ENCODE data around the gene OR4D6. TPM values are rescaled to one million over a fixed set of nuclear protein-coding genes. Genes with fewer than 3 reads are reported as not detected.

Gene OR4D6
- not detected for total RNA-seq

- TF ChIP-seq, protein P1, sequence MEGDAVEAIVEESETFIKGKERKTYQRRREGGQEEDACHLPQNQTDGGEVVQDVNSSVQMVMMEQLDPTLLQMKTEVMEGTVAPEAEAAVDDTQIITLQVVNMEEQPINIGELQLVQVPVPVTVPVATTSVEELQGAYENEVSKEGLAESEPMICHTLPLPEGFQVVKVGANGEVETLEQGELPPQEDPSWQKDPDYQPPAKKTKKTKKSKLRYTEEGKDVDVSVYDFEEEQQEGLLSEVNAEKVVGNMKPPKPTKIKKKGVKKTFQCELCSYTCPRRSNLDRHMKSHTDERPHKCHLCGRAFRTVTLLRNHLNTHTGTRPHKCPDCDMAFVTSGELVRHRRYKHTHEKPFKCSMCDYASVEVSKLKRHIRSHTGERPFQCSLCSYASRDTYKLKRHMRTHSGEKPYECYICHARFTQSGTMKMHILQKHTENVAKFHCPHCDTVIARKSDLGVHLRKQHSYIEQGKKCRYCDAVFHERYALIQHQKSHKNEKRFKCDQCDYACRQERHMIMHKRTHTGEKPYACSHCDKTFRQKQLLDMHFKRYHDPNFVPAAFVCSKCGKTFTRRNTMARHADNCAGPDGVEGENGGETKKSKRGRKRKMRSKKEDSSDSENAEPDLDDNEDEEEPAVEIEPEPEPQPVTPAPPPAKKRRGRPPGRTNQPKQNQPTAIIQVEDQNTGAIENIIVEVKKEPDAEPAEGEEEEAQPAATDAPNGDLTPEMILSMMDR (IDR thresholded peaks at IDR 0.05): no peak
- intact Hi-C loops (cut with DNase I): no loop called here
- H3K27me3 ChIP-seq: no peaks in the 10 kb centered on the region
- no peak within 1 kb of the TSS for H3K4me3 ChIP-seq
- no peak for DNase-seq (ENCODE audit: extremely low spot score)
- 95% methylated on average over 2 of the region's 2 CpGs for WGBS
- no peaks in the 10 kb centered on the region for H3K4me1 ChIP-seq
- H3K9me3 ChIP-seq: no peaks in the 10 kb centered on the region
- H3K36me3 ChIP-seq: no peaks in the 10 kb centered on the region
- no peak within 1 kb of the TSS for H3K27ac ChIP-seq (replicated peaks in 1 of 4)
Measured at GRCh38 chr11:59456661-59457060, at the start of gene OR4D6. Gene OR4D6 (plus strand): TSS chr11:59456961. CDS start chr11:59456961, 0 bp downstream.

GRCh38 chr11:59413646-59414045 lies 43.1 kb upstream of the OR4D6 start:
- DNase-seq (ENCODE audit: extremely low spot score): no peak
- Histone ChIP-seq H3K4me3 (no peak overlapping the region), H3K36me3 (no peaks in the 10 kb centered on the region), H3K27ac (replicated peaks in 1 of 4) (no peak overlapping the region), H3K9me3 (peaks cover 0 to 11% (median 3%) of the 10 kb centered on the region in 4 donors), H3K4me1 (no peaks in the 10 kb centered on the region), H3K27me3 (no peaks in the 10 kb centered on the region)
- TF ChIP-seq POLR2AphosphoS5 (IDR thresholded peaks at IDR 0.05) (no peak), EP300 (IDR thresholded peaks at IDR 0.05) (no peak), POLR2A (IDR thresholded peaks at IDR 0.05; ENCODE audit: low read depth) (no peak)
- TF ChIP-seq, protein P1 (IDR thresholded peaks at IDR 0.05): no peak
- 57% methylated on average over 2 of the region's 2 CpGs for WGBS
- intact Hi-C loops (cut with DNase I): no loop called here

- no peak overlapping the region for H3K4me3 ChIP-seq
- H3K27me3 ChIP-seq: no peaks in the 10 kb centered on the region
- WGBS: 87% methylated on average over 1 of the region's 1 CpG
- intact Hi-C loops (cut with DNase I): no loop called here
- DNase-seq (ENCODE audit: extremely low spot score): no peak
- H3K27ac ChIP-seq (replicated peaks in 1 of 4): no peak overlapping the region
- no peak for TF ChIP-seq POLR2AphosphoS5 (IDR thresholded peaks at IDR 0.05)
- no peaks in the 10 kb centered on the region for H3K36me3 ChIP-seq
- peaks cover 0 to 5% (median under 1%) of the 10 kb centered on the region in 4 donors for H3K9me3 ChIP-seq
- no peaks in the 10 kb centered on the region for H3K4me1 ChIP-seq
Measured at GRCh38 chr11:59415111-59415510, 41.6 kb upstream of the OR4D6 start.

DNA sequence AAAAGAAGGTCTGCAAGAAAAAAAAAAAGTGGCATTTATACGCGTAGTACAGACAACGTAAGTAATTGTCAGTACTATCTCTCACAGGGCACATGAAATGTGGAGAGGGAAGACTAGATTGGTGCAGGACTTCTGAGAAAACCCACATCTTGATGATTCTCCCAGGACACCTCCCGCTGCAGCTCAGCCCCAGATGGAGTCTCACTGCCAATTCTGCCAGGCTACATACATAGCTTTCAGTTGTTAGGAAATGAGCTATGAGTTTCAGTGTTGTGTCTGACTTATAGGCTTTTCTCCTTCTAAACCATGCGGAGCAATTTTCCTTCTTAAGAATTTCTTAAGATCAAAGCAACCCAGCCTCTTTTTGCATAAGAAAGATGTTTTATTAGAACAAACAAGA lies 40.1 kb upstream of the OR4D6 start:
- intact Hi-C loops (cut with DNase I): no loop called here
- H3K36me3 ChIP-seq: no peaks in the 10 kb centered on the region

GRCh38 chr11:59417023-59417422 lies 39.7 kb upstream of the OR4D6 start:
- H3K36me3 ChIP-seq: no peaks in the 10 kb centered on the region
- intact Hi-C loops (cut with DNase I): no loop called here
- no peaks in the 10 kb centered on the region for H3K9me3 ChIP-seq
- no peaks in the 10 kb centered on the region for H3K4me1 ChIP-seq
- 57% methylated on average over 5 of the region's 5 CpGs for WGBS
- TF ChIP-seq POLR2A (IDR thresholded peaks at IDR 0.05; ENCODE audit: low read depth): no peak
- no peak for TF ChIP-seq EP300 (IDR thresholded peaks at IDR 0.05)
- no peak for TF ChIP-seq POLR2AphosphoS5 (IDR thresholded peaks at IDR 0.05)
- TF ChIP-seq, protein P1 (IDR thresholded peaks at IDR 0.05): no peak
- DNase-seq (ENCODE audit: extremely low spot score): no peak
- H3K27ac ChIP-seq (replicated peaks in 1 of 4): no peak overlapping the region
- H3K4me3 ChIP-seq: no peak overlapping the region
- no peaks in the 10 kb centered on the region for H3K27me3 ChIP-seq

More for the DNA sequence above, 40.1 kb upstream of the OR4D6 start:
- Histone ChIP-seq H3K4me1 (no peaks in the 10 kb centered on the region), H3K27ac (replicated peaks in 1 of 4) (no peak overlapping the region), H3K9me3 (no peaks in the 10 kb centered on the region), H3K4me3 (no peak overlapping the region), H3K27me3 (no peaks in the 10 kb centered on the region)
- no peak for TF ChIP-seq EP300 (IDR thresholded peaks at IDR 0.05)
- DNase-seq (ENCODE audit: extremely low spot score): no peak
- 84% methylated on average over 5 of the region's 5 CpGs for WGBS

DNA sequence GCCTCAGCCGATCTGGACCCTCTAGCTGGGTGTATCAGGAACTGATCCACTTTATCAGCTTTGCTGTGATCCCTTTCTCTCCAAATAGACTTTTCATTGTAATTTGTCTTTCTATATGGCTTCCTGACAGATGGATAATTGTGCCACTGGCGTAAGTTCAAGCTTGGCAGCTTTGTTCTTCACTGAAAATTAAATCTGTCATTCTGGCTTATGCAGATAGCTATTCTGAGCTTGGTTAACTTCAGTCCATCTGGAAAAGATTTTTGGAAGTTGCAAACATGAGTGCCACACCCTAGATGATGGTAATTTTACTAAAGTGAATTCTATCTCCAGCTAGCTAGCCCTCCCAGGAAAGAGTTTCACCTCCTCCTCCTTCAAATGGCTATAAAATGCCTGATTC lies 38.6 kb upstream of the OR4D6 start:
- TF ChIP-seq EP300 (IDR thresholded peaks at IDR 0.05) (no peak), POLR2AphosphoS5 (IDR thresholded peaks at IDR 0.05) (no peak), POLR2A (IDR thresholded peaks at IDR 0.05; ENCODE audit: low read depth) (no peak)
- TF ChIP-seq, protein P1 (IDR thresholded peaks at IDR 0.05): no peak
- WGBS: 67% methylated on average over 2 of the region's 2 CpGs
- H3K27ac ChIP-seq (replicated peaks in 1 of 4): no peak overlapping the region
- intact Hi-C loops (cut with DNase I): no loop called here
- no peaks in the 10 kb centered on the region for H3K36me3 ChIP-seq
- no peaks in the 10 kb centered on the region for H3K27me3 ChIP-seq
- no peak for DNase-seq (ENCODE audit: extremely low spot score)
- no peaks in the 10 kb centered on the region for H3K9me3 ChIP-seq
- H3K4me3 ChIP-seq: no peak overlapping the region
- no peaks in the 10 kb centered on the region for H3K4me1 ChIP-seq

All from esophagus muscularis mucosa (tissue), 4 donors.